Endothelial cell of umbilical vein (primary cell): ENCODE measurements around the gene DDX49. TPM values are rescaled to one million over a fixed set of nuclear protein-coding genes. Genes with fewer than 3 reads are reported as not detected.
"Not testable (repeated sequence)": the region's sequence is repeated elsewhere in the genome, so short reads cannot be mapped to it uniquely, and the experiment has no call there.

Source experiments
- BruUV-seq: library from RNA; stranded (reverse); fragments of 400-500 nt; replicated peaks from 2 replicates; lab custom pipeline; 2021; lab: Mats Ljungman, UMichigan
- CTCF ChIA-PET: fragments of 300-600, 350-600 bp; sonication (Branson Sonifier 250); formaldehyde crosslinking; loops from one replicate; lab custom pipeline; 2021; ENCODE audit warnings: antibody characterized with exemption, inconsistent platforms; lab: Charles Lee
- POLR2A ChIA-PET: fragments of 300-600, 350-600 bp; sonication (Branson Sonifier 250); formaldehyde crosslinking; loops from one replicate; lab custom pipeline; 2021; ENCODE audit warnings: antibody characterized with exemption, inconsistent platforms; lab: Charles Lee
- DNase-seq: peaks from one replicate; pipeline ENCODE4 v3.0.0-alpha.2; 2011; ENCODE audit warnings: low read depth, low spot score
- FAIRE-seq: peaks from 2 replicates; lab custom pipeline; 2011; peaks lifted over from hg19 to GRCh38; lab: Jason Lieb, UNC
- H2AFZ ChIP-seq: 2 replicates; pipeline ENCODE4 v1.6.0; 2012; ENCODE audit warnings: low read depth, low read length, control low read depth, inconsistent platforms
- H3K27ac ChIP-seq: 2 replicates; pipeline ENCODE4 v1.5.1; 2011; ENCODE audit warnings: low read depth, mild to moderate bottlenecking, control low read depth, low read length, moderate library complexity; ENCODE audit not compliant: insufficient read depth
- H3K27me3 ChIP-seq, 2 experiments: 2 replicates each; pipeline versions ENCODE4 v1.6.0 to v1.6.1; 2011; ENCODE audit warnings: low read length in 2 of 2, mixed read lengths in 1 of 2; ENCODE audit not compliant: control insufficient read depth in 2 of 2, insufficient read depth in 2 of 2
- H3K36me3 ChIP-seq, 2 experiments: 2 replicates in 1 of 2; 3 replicates in 1 of 2; pipeline ENCODE4 v1.5.1; 2011; ENCODE audit warnings: low read length in 2 of 2, mild to moderate bottlenecking in 1 of 2, moderate library complexity in 1 of 2; ENCODE audit not compliant: control insufficient read depth in 2 of 2, insufficient read depth in 2 of 2; ENCODE audit errors: extremely low read depth in 1 of 2
- H3K4me1 ChIP-seq: 3 replicates; pipeline ENCODE4 v1.5.1; 2011; ENCODE audit warnings: mild to moderate bottlenecking, low read length; ENCODE audit not compliant: control insufficient read depth, insufficient read depth; ENCODE audit errors: extremely low read depth
- H3K4me2 ChIP-seq: 2 replicates; pipeline ENCODE4 v1.6.1; 2011; ENCODE audit warnings: low read length, control low read depth, mixed read lengths; ENCODE audit not compliant: insufficient read depth
- H3K4me3 ChIP-seq, 3 experiments: fragments of 200-600 bp in 1 of 3; sonication (generic), shearing (Covaris generic) in 1 of 3; replicated peaks in 1 of 3; 2 replicates each; pipeline ENCODE4 v1.5.1; 2011 to 2016; ENCODE audit warnings: control low read depth in 3 of 3, low read length in 3 of 3, mild to moderate bottlenecking in 2 of 3, inconsistent platforms in 1 of 3, low read depth in 1 of 3, moderate library complexity in 1 of 3; ENCODE audit not compliant: insufficient read depth in 1 of 3
- H3K79me2 ChIP-seq: 2 replicates; pipeline ENCODE4 v1.6.0; 2012; ENCODE audit warnings: low read length, inconsistent platforms; ENCODE audit not compliant: control insufficient read depth, insufficient read depth
- H3K9ac ChIP-seq: replicated peaks from 2 replicates; pipeline ENCODE3; 2011; ENCODE audit warnings: low read length, control low read depth; ENCODE audit not compliant: insufficient read depth; ENCODE audit errors: extremely low read depth
- H3K9me1 ChIP-seq: replicated peaks from 3 replicates; pipeline ENCODE4 v1.6.0; 2011; ENCODE audit warnings: mild to moderate bottlenecking, low read length; ENCODE audit not compliant: control insufficient read depth, insufficient read depth; ENCODE audit errors: extremely low read depth
- H3K9me3 ChIP-seq: replicated peaks from 2 replicates; pipeline ENCODE4 v1.5.1; 2012; ENCODE audit warnings: low read length, inconsistent platforms; ENCODE audit not compliant: control insufficient read depth, insufficient read depth
- H4K20me1 ChIP-seq: replicated peaks from 2 replicates; pipeline ENCODE3; 2011; ENCODE audit warnings: mild to moderate bottlenecking, low read length; ENCODE audit not compliant: control insufficient read depth, insufficient read depth; ENCODE audit errors: extremely low read depth
- CTCF ChIP-seq, 2 donors: IDR thresholded peaks; 1 replicate in 1 of 2; 2 replicates in 1 of 2; pipeline ENCODE4 v1.5.1; 2011; ENCODE audit warnings: low read length in 2 of 2, mild to moderate bottlenecking in 2 of 2, moderate library complexity in 2 of 2, control low read depth in 1 of 2, inconsistent platforms in 1 of 2, low read depth in 1 of 2; ENCODE audit not compliant: insufficient read depth in 1 of 2; ENCODE audit errors: extremely low read depth in 1 of 2
- EZH2 ChIP-seq: IDR thresholded peaks from 2 replicates; pipeline ENCODE4 v1.6.1; 2012; ENCODE audit warnings: borderline replicate concordance, low read depth, mild to moderate bottlenecking, moderate library complexity, low read length, inconsistent platforms; ENCODE audit not compliant: severe bottlenecking
- FOS ChIP-seq: IDR thresholded peaks from 2 replicates; pipeline ENCODE4 v1.6.1; 2011; ENCODE audit warnings: mild to moderate bottlenecking, low read length, moderate library complexity, borderline replicate concordance; ENCODE audit not compliant: insufficient read depth
- GATA2 ChIP-seq: IDR thresholded peaks from 2 replicates; pipeline ENCODE4 v1.7.0; 2011; ENCODE audit warnings: low read depth, mild to moderate bottlenecking, moderate library complexity, mixed read lengths, low read length; ENCODE audit not compliant: insufficient read length, insufficient read depth
- JUN ChIP-seq: IDR thresholded peaks from 2 replicates; pipeline ENCODE4 v1.6.1; 2011; ENCODE audit warnings: borderline replicate concordance, low read depth; ENCODE audit not compliant: insufficient read length, insufficient read depth
- MAX ChIP-seq: IDR thresholded peaks from 2 replicates; pipeline ENCODE4 v1.6.1; 2011; ENCODE audit not compliant: insufficient read depth, insufficient read length
- MYC ChIP-seq: IDR thresholded peaks from one replicate; pipeline ENCODE4 v1.6.1; 2011; ENCODE audit warnings: mild to moderate bottlenecking, low read depth, low read length
- POLR2A ChIP-seq: IDR thresholded peaks from 2 replicates; pipeline ENCODE4 v1.6.1; 2012; ENCODE audit warnings: low read depth, mild to moderate bottlenecking, control low read depth, low read length
- POLR2AphosphoS5 ChIP-seq: IDR thresholded peaks from 2 replicates; pipeline ENCODE4 v1.6.1; 2012; ENCODE audit warnings: low read depth, mild to moderate bottlenecking, control low read depth, low read length, moderate library complexity; ENCODE audit not compliant: insufficient read depth
- dilution Hi-C: fragments of 300-500 bp; cut with MboI; formaldehyde crosslinking; loops from one replicate; pipeline ENCODE4 v1.15.0; 2019; ENCODE audit warnings: low sequenced_read_pairs; ENCODE audit not compliant: extremely low pct_ligation_motif_present
- intact Hi-C: fragments of 100-400 bp; cut with micrococcal nuclease; formaldehyde crosslinking; loops from one replicate; pipeline ENCODE4 v1.10.0; 2022
- polyA plus RNA-seq, 4 experiments: library from polyadenylated mRNA; depleted of rRNA in 3 of 4; stranded (reverse) in 3 of 4; unstranded in 1 of 4; fragments of >200 nt; gene quantifications; 2 replicates each; pipeline versions ENCODE4 v1.2.1 to v1.2.3, GENCODE V29; 2011 to 2012; ENCODE audit warnings: missing spikeins in 1 of 4
- total RNA-seq: library from RNA; stranded (reverse); gene quantifications from 2 replicates; pipeline ENCODE4 v1.2.3, GENCODE V29; 2021

DDX49 gene
- total and polyA plus RNA-seq, 2 donors (not counting 3 experiments of a cell fraction or from before 2014, with no cell fraction given): 51.9 to 60.1 TPM

GRCh38 chr19:18901491-18901890 is 18.0 kb upstream of the DDX49 start:
- DNase-seq (no peak), FAIRE-seq (no peak)
- Histone ChIP-seq H3K9ac (no peak overlapping the region), H3K4me1 (no peaks in the 10 kb centered on the region), H3K79me2 (no peaks in the 10 kb centered on the region), H2AFZ (no peak overlapping the region), H3K9me1 (no peaks in the 10 kb centered on the region), H4K20me1 (no peaks in the 10 kb centered on the region), H3K4me2 (no peak overlapping the region), H3K9me3 (no peaks in the 10 kb centered on the region), H3K36me3 (peaks cover 0 to 35% of the 10 kb centered on the region in 2 experiments), H3K27ac (no peak overlapping the region), H3K27me3 (no peaks in the 10 kb centered on the region), H3K4me3 (no peak overlapping the region)
- TF ChIP-seq FOS (no peak), POLR2A (no peak), JUN (no peak), CTCF (IDR thresholded peaks at IDR 0.05; ENCODE audit: extremely low read depth in 1 of 2, insufficient read depth in 1 of 2, low read depth in 1 of 2, low read length in 2 of 2) (no peak), MAX (no peak), EZH2 (no peak), MYC (no peak), POLR2AphosphoS5 (no peak), GATA2 (no peak)
- no TSS peak for BruUV-seq
- intact Hi-C loops: no loop called here
- ChIA-PET CTCF (no interaction called here), POLR2A (no interaction called here)
- dilution Hi-C loops: no loop called here

GRCh38 chr19:18902519-18902918 is 17.0 kb upstream of the DDX49 start:
- H3K79me2 ChIP-seq, DNase-seq, H3K9me3 ChIP-seq, CTCF ChIA-PET, H2AFZ ChIP-seq, BruUV-seq, H3K4me3 ChIP-seq, H3K9me1 ChIP-seq, H3K9ac ChIP-seq, H4K20me1 ChIP-seq, FAIRE-seq, H3K27ac ChIP-seq, intact Hi-C loops, H3K4me2 ChIP-seq, H3K4me1 ChIP-seq, dilution Hi-C loops, H3K27me3 ChIP-seq: not testable (repeated sequence)
- peaks cover under 1 to 42% of the 10 kb centered on the region in 2 experiments for H3K36me3 ChIP-seq
- POLR2A ChIA-PET: interaction anchor here (0.7 kb wide), 1 partner anchor 42 kb away, joined by 3 read pairs; no protein-coding TSS in a partner anchor
